AG20443 (cell line): ENCODE data around the gene METAP1D.
"Not testable (repeated sequence)": the region's sequence is repeated elsewhere in the genome, so short reads cannot be mapped to it uniquely, and the experiment has no call there.

Source experiments
- DNase-seq: peaks from one replicate; pipeline ENCODE4 v3.0.0; 2012; ENCODE audit warnings: low spot score, mixed read lengths

The METAP1D gene

GRCh38 chr2:172048508-172049503 lies 49.1 kb downstream of the METAP1D start:
- DNase-seq = no peak

GRCh38 chr2:172049567-172050120 lies 49.9 kb downstream of the METAP1D start:
- no peak for DNase-seq

- DNase-seq = no peak
Observed at GRCh38 chr2:172050479-172051125, 50.8 kb downstream of the METAP1D start.

- DNase-seq = no peak
Observed at GRCh38 chr2:172052000-172052983, 52.5 kb downstream of the METAP1D start.

GRCh38 chr2:172053486-172053885 lies 53.7 kb downstream of the METAP1D start:
- no peak for DNase-seq

GRCh38 chr2:172056293-172056692 lies 56.5 kb downstream of the METAP1D start:
- no peak for DNase-seq

- no peak for DNase-seq
Observed at GRCh38 chr2:172058660-172059059, 58.9 kb downstream of the METAP1D start.

GRCh38 chr2:172060118-172060517 lies 60.4 kb downstream of the METAP1D start:
- not testable (repeated sequence) for DNase-seq

GRCh38 chr2:172062402-172063004 lies 62.8 kb downstream of the METAP1D start:
- DNase-seq = no peak

- no peak for DNase-seq
Observed at GRCh38 chr2:172063446-172063845, 63.7 kb downstream of the METAP1D start.

- DNase-seq = no peak
Observed at GRCh38 chr2:172065111-172065510, 65.4 kb downstream of the METAP1D start.

- DNase-seq = no peak
Observed at GRCh38 chr2:172066394-172066886, 66.7 kb downstream of the METAP1D start.

GRCh38 chr2:172067905-172068304 lies 68.2 kb downstream of the METAP1D start:
- DNase-seq = not testable (repeated sequence)

- DNase-seq = no peak
Observed at GRCh38 chr2:172070936-172071335, 71.2 kb downstream of the METAP1D start.

- no peak for DNase-seq
Observed at GRCh38 chr2:172072303-172072702, 72.5 kb downstream of the METAP1D start.

GRCh38 chr2:172072706-172073105 lies 73.0 kb downstream of the METAP1D start:
- no peak for DNase-seq

GRCh38 chr2:172073518-172073917 lies 73.8 kb downstream of the METAP1D start:
- DNase-seq = no peak

GRCh38 chr2:172074254-172074653 lies 74.5 kb downstream of the METAP1D start:
- no peak for DNase-seq

GRCh38 chr2:172079416-172079815 lies 79.7 kb downstream of the METAP1D start:
- DNase-seq = no peak

- DNase-seq = no peak
Observed at GRCh38 chr2:172079838-172080640, 80.3 kb downstream of the METAP1D start.
